GM20000 (cell line): Measurements from ENCODE around the gene RPL41.

Experiments
- DNase-seq: peaks from one replicate; pipeline ENCODE4 v3.0.0; 2012; ENCODE audit warnings: low spot score
- CTCF ChIP-seq: IDR thresholded peaks from 2 replicates; pipeline ENCODE4 v1.5.1; 2012; ENCODE audit warnings: mild to moderate bottlenecking, control low read depth; ENCODE audit errors: extremely low read depth, missing control alignments

The RPL41 gene

GRCh38 chr12:56145217-56145616 is 28.8 kb downstream of the RPL41 start:
- no peak for TF ChIP-seq CTCF
- no peak for DNase-seq

GRCh38 chr12:56146492-56147460 is 30.3 kb downstream of the RPL41 start:
- DNase-seq: no peak
- TF ChIP-seq CTCF: no peak

- no peak for TF ChIP-seq CTCF
- no peak for DNase-seq
Observed at GRCh38 chr12:56150563-56150962, 34.1 kb downstream of the RPL41 start.

- DNase-seq: peak; percentile 59
- no peak for TF ChIP-seq CTCF
Observed at GRCh38 chr12:56151672-56152131, 35.3 kb downstream of the RPL41 start.

GRCh38 chr12:56152132-56152755 is 35.8 kb downstream of the RPL41 start, which contains the start of gene MYL6B:
Gene MYL6B, plus strand, starts transcription at chr12:56152587. Its CDS starts 1,332 bp downstream, at chr12:56153919.
- TF ChIP-seq CTCF: no peak
- DNase-seq: peak; percentile 89

GRCh38 chr12:56152756-56153677 is 36.6 kb downstream of the RPL41 start:
- TF ChIP-seq CTCF: no peak

More at GRCh38 chr12:56152756-56153677, 36.6 kb downstream of the RPL41 start:
- no peak for DNase-seq
